NAMALWA (cell line): ENCODE measurements around the gene SSPN.

Source experiments
- DNase-seq: peaks from one replicate; pipeline ENCODE4 v3.0.0-alpha.2; 2015; ENCODE audit warnings: low spot score

The SSPN gene

GRCh38 chr12:26266881-26267280 is 71.5 kb downstream of the SSPN start:
- no peak for DNase-seq

- DNase-seq: no peak
Measured at GRCh38 chr12:26268841-26269561, 73.6 kb downstream of the SSPN start.

GRCh38 chr12:26269562-26270284 is 74.3 kb downstream of the SSPN start:
- no peak for DNase-seq

GRCh38 chr12:26271024-26271423 is 75.7 kb downstream of the SSPN start:
- DNase-seq: no peak

GRCh38 chr12:26271889-26272492 is 76.6 kb downstream of the SSPN start:
- DNase-seq: no peak

- DNase-seq: no peak
Measured at GRCh38 chr12:26272851-26273250, 77.5 kb downstream of the SSPN start.

GRCh38 chr12:26273811-26274210 is 78.4 kb downstream of the SSPN start:
- no peak for DNase-seq

- DNase-seq: no peak
Measured at GRCh38 chr12:26274441-26275312, 79.3 kb downstream of the SSPN start.

- DNase-seq: no peak
Measured at GRCh38 chr12:26275313-26276131, 80.1 kb downstream of the SSPN start.

- DNase-seq: no peak
Measured at GRCh38 chr12:26276709-26277108, 81.3 kb downstream of the SSPN start.

GRCh38 chr12:26277506-26278246 is 82.3 kb downstream of the SSPN start:
- DNase-seq: no peak

GRCh38 chr12:26278266-26278665 is 82.9 kb downstream of the SSPN start:
- DNase-seq: no peak

GRCh38 chr12:26278666-26279065 is 83.3 kb downstream of the SSPN start:
- DNase-seq: no peak

- DNase-seq: no peak
Measured at GRCh38 chr12:26279091-26279490, 83.7 kb downstream of the SSPN start.

GRCh38 chr12:26279908-26280307 is 84.5 kb downstream of the SSPN start:
- DNase-seq: no peak

- no peak for DNase-seq
Measured at GRCh38 chr12:26280869-26281268, 85.5 kb downstream of the SSPN start.

- no peak for DNase-seq
Measured at GRCh38 chr12:26281320-26281719, 85.9 kb downstream of the SSPN start.

- DNase-seq: no peak
Measured at GRCh38 chr12:26282339-26282940, 87.1 kb downstream of the SSPN start.

- no peak for DNase-seq
Measured at GRCh38 chr12:26283046-26283445, 87.7 kb downstream of the SSPN start.

- DNase-seq: no peak
Measured at GRCh38 chr12:26283617-26284016, 88.2 kb downstream of the SSPN start.
